Endothelial cell of umbilical vein (primary cell): ENCODE measurements around the gene DSG4. TPM values are rescaled to one million over a fixed set of nuclear protein-coding genes. Genes with fewer than 3 reads are reported as not detected.

ENCODE experiments used
- BruUV-seq: library from RNA; stranded (reverse); fragments of 400-500 nt; replicated peaks from 2 replicates; lab custom pipeline; 2021; lab: Mats Ljungman, UMichigan
- CTCF ChIA-PET: fragments of 300-600, 350-600 bp; sonication (Branson Sonifier 250); formaldehyde crosslinking; loops from one replicate; lab custom pipeline; 2021; ENCODE audit warnings: antibody characterized with exemption, inconsistent platforms; lab: Charles Lee
- POLR2A ChIA-PET: fragments of 300-600, 350-600 bp; sonication (Branson Sonifier 250); formaldehyde crosslinking; loops from one replicate; lab custom pipeline; 2021; ENCODE audit warnings: antibody characterized with exemption, inconsistent platforms; lab: Charles Lee
- DNase-seq: peaks from one replicate; pipeline ENCODE4 v3.0.0-alpha.2; 2011; ENCODE audit warnings: low read depth, low spot score
- FAIRE-seq: peaks from 2 replicates; lab custom pipeline; 2011; peaks lifted over from hg19 to GRCh38; lab: Jason Lieb, UNC
- H2AFZ ChIP-seq: 2 replicates; pipeline ENCODE4 v1.6.0; 2012; ENCODE audit warnings: low read depth, low read length, control low read depth, inconsistent platforms
- H3K27ac ChIP-seq: 2 replicates; pipeline ENCODE4 v1.5.1; 2011; ENCODE audit warnings: low read depth, mild to moderate bottlenecking, control low read depth, low read length, moderate library complexity; ENCODE audit not compliant: insufficient read depth
- H3K27me3 ChIP-seq, 2 experiments: 2 replicates each; pipeline versions ENCODE4 v1.6.0 to v1.6.1; 2011; ENCODE audit warnings: low read length in 2 of 2, mixed read lengths in 1 of 2; ENCODE audit not compliant: control insufficient read depth in 2 of 2, insufficient read depth in 2 of 2
- H3K36me3 ChIP-seq, 2 experiments: 2 replicates in 1 of 2; 3 replicates in 1 of 2; pipeline ENCODE4 v1.5.1; 2011; ENCODE audit warnings: low read length in 2 of 2, mild to moderate bottlenecking in 1 of 2, moderate library complexity in 1 of 2; ENCODE audit not compliant: control insufficient read depth in 2 of 2, insufficient read depth in 2 of 2; ENCODE audit errors: extremely low read depth in 1 of 2
- H3K4me1 ChIP-seq: 3 replicates; pipeline ENCODE4 v1.5.1; 2011; ENCODE audit warnings: mild to moderate bottlenecking, low read length; ENCODE audit not compliant: control insufficient read depth, insufficient read depth; ENCODE audit errors: extremely low read depth
- H3K4me2 ChIP-seq: 2 replicates; pipeline ENCODE4 v1.6.1; 2011; ENCODE audit warnings: low read length, control low read depth, mixed read lengths; ENCODE audit not compliant: insufficient read depth
- H3K4me3 ChIP-seq, 3 experiments: fragments of 200-600 bp in 1 of 3; sonication (generic), shearing (Covaris generic) in 1 of 3; replicated peaks in 1 of 3; 2 replicates each; pipeline ENCODE4 v1.5.1; 2011 to 2016; ENCODE audit warnings: control low read depth in 3 of 3, low read length in 3 of 3, mild to moderate bottlenecking in 2 of 3, inconsistent platforms in 1 of 3, low read depth in 1 of 3, moderate library complexity in 1 of 3; ENCODE audit not compliant: insufficient read depth in 1 of 3
- H3K79me2 ChIP-seq: 2 replicates; pipeline ENCODE4 v1.6.0; 2012; ENCODE audit warnings: low read length, inconsistent platforms; ENCODE audit not compliant: control insufficient read depth, insufficient read depth
- H3K9ac ChIP-seq: replicated peaks from 2 replicates; pipeline ENCODE3; 2011; ENCODE audit warnings: low read length, control low read depth; ENCODE audit not compliant: insufficient read depth; ENCODE audit errors: extremely low read depth
- H3K9me1 ChIP-seq: replicated peaks from 3 replicates; pipeline ENCODE4 v1.6.0; 2011; ENCODE audit warnings: mild to moderate bottlenecking, low read length; ENCODE audit not compliant: control insufficient read depth, insufficient read depth; ENCODE audit errors: extremely low read depth
- H3K9me3 ChIP-seq: replicated peaks from 2 replicates; pipeline ENCODE4 v1.5.1; 2012; ENCODE audit warnings: low read length, inconsistent platforms; ENCODE audit not compliant: control insufficient read depth, insufficient read depth
- H4K20me1 ChIP-seq: replicated peaks from 2 replicates; pipeline ENCODE3; 2011; ENCODE audit warnings: mild to moderate bottlenecking, low read length; ENCODE audit not compliant: control insufficient read depth, insufficient read depth; ENCODE audit errors: extremely low read depth
- EZH2 ChIP-seq: IDR thresholded peaks from 2 replicates; pipeline ENCODE4 v1.6.1; 2012; ENCODE audit warnings: borderline replicate concordance, low read depth, mild to moderate bottlenecking, moderate library complexity, low read length, inconsistent platforms; ENCODE audit not compliant: severe bottlenecking
- FOS ChIP-seq: IDR thresholded peaks from 2 replicates; pipeline ENCODE4 v1.6.1; 2011; ENCODE audit warnings: mild to moderate bottlenecking, low read length, moderate library complexity, borderline replicate concordance; ENCODE audit not compliant: insufficient read depth
- GATA2 ChIP-seq: IDR thresholded peaks from 2 replicates; pipeline ENCODE4 v1.7.0; 2011; ENCODE audit warnings: low read depth, mild to moderate bottlenecking, moderate library complexity, mixed read lengths, low read length; ENCODE audit not compliant: insufficient read length, insufficient read depth
- JUN ChIP-seq: IDR thresholded peaks from 2 replicates; pipeline ENCODE4 v1.6.1; 2011; ENCODE audit warnings: borderline replicate concordance, low read depth; ENCODE audit not compliant: insufficient read length, insufficient read depth
- MYC ChIP-seq: IDR thresholded peaks from one replicate; pipeline ENCODE4 v1.6.1; 2011; ENCODE audit warnings: mild to moderate bottlenecking, low read depth, low read length
- POLR2A ChIP-seq: IDR thresholded peaks from 2 replicates; pipeline ENCODE4 v1.6.1; 2012; ENCODE audit warnings: low read depth, mild to moderate bottlenecking, control low read depth, low read length
- POLR2AphosphoS5 ChIP-seq: IDR thresholded peaks from 2 replicates; pipeline ENCODE4 v1.6.1; 2012; ENCODE audit warnings: low read depth, mild to moderate bottlenecking, control low read depth, low read length, moderate library complexity; ENCODE audit not compliant: insufficient read depth
- dilution Hi-C: fragments of 300-500 bp; cut with MboI; formaldehyde crosslinking; loops from one replicate; pipeline ENCODE4 v1.15.0; 2019; ENCODE audit warnings: low sequenced_read_pairs; ENCODE audit not compliant: extremely low pct_ligation_motif_present
- intact Hi-C: fragments of 100-400 bp; cut with micrococcal nuclease; formaldehyde crosslinking; loops from one replicate; pipeline ENCODE4 v1.10.0; 2022
- polyA plus RNA-seq, 4 experiments: library from polyadenylated mRNA; depleted of rRNA in 3 of 4; stranded (reverse) in 3 of 4; unstranded in 1 of 4; fragments of >200 nt; gene quantifications; 2 replicates each; pipeline versions ENCODE4 v1.2.1 to v1.2.3, GENCODE V29; 2011 to 2012; ENCODE audit warnings: missing spikeins in 1 of 4
- total RNA-seq: library from RNA; stranded (reverse); gene quantifications from 2 replicates; pipeline ENCODE4 v1.2.3, GENCODE V29; 2021
- TF ChIP-seq, protein P1 (sequence below), 2 donors: IDR thresholded peaks; 1 replicate in 1 of 2; 2 replicates in 1 of 2; pipeline ENCODE4 v1.5.1; 2011; ENCODE audit warnings: low read length in 2 of 2, mild to moderate bottlenecking in 2 of 2, moderate library complexity in 2 of 2, control low read depth in 1 of 2, inconsistent platforms in 1 of 2, low read depth in 1 of 2; ENCODE audit not compliant: insufficient read depth in 1 of 2; ENCODE audit errors: extremely low read depth in 1 of 2
- TF ChIP-seq, protein P2 (sequence below): IDR thresholded peaks from 2 replicates; pipeline ENCODE4 v1.6.1; 2011; ENCODE audit not compliant: insufficient read depth, insufficient read length

Gene DSG4
- total and polyA plus RNA-seq, 2 donors (not counting 3 experiments of a cell fraction or from before 2014, with no cell fraction given), result not detected

DNA sequence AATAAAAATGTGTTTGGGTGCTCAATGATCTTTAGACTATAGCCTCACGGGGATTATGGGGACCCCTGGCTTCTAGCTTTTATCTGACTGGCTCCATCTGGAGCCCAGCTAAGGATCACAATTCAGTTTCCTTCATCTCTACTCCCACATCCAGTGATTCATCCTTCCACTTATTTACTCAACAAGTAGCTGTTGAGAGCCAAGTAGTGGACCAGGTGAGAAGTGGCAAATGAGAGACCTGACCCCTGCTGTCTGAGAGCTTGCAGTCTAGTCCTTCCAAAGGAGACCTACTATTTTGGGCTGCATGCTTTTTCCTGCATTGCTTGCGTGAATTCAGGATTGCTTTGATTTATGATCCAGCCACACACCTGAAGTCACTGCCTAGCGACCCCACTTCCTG is 60.2 kb downstream of the DSG4 start:
- Histone ChIP-seq H3K36me3 (no peaks in the 10 kb centered on the region), H3K4me2 (no peak overlapping the region), H3K4me3 (no peak overlapping the region), H3K9me1 (no peaks in the 10 kb centered on the region), H2AFZ (no peak overlapping the region), H3K9me3 (no peaks in the 10 kb centered on the region), H3K4me1 (no peaks in the 10 kb centered on the region), H4K20me1 (no peaks in the 10 kb centered on the region), H3K79me2 (no peaks in the 10 kb centered on the region), H3K27me3 (no peaks in the 10 kb centered on the region), H3K27ac (no peak overlapping the region), H3K9ac (no peak overlapping the region)
- DNase-seq (no peak), FAIRE-seq (no peak)
- TF ChIP-seq, protein P1, sequence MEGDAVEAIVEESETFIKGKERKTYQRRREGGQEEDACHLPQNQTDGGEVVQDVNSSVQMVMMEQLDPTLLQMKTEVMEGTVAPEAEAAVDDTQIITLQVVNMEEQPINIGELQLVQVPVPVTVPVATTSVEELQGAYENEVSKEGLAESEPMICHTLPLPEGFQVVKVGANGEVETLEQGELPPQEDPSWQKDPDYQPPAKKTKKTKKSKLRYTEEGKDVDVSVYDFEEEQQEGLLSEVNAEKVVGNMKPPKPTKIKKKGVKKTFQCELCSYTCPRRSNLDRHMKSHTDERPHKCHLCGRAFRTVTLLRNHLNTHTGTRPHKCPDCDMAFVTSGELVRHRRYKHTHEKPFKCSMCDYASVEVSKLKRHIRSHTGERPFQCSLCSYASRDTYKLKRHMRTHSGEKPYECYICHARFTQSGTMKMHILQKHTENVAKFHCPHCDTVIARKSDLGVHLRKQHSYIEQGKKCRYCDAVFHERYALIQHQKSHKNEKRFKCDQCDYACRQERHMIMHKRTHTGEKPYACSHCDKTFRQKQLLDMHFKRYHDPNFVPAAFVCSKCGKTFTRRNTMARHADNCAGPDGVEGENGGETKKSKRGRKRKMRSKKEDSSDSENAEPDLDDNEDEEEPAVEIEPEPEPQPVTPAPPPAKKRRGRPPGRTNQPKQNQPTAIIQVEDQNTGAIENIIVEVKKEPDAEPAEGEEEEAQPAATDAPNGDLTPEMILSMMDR (IDR thresholded peaks at IDR 0.05; ENCODE audit: extremely low read depth in 1 of 2, insufficient read depth in 1 of 2, low read depth in 1 of 2, low read length in 2 of 2), result no peak
- TF ChIP-seq POLR2A (no peak), GATA2 (no peak), JUN (no peak), MYC (no peak), EZH2 (no peak), POLR2AphosphoS5 (no peak), FOS (no peak)
- TF ChIP-seq, protein P2, sequence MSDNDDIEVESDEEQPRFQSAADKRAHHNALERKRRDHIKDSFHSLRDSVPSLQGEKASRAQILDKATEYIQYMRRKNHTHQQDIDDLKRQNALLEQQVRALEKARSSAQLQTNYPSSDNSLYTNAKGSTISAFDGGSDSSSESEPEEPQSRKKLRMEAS, result no peak
- intact Hi-C loops (no loop called here), dilution Hi-C loops (no loop called here)
- POLR2A ChIA-PET, result no interaction called here
- CTCF ChIA-PET, result no interaction called here
- no TSS peak for BruUV-seq
